Vagina (tissue), 2 donors: Measurements from ENCODE around the gene CTBP2.

Experiments used
- POLR2A ChIP-seq, 2 donors: fragments of 450-650 bp; IDR thresholded peaks; one replicate each; pipeline ENCODE4 v1.6.1; 2017; ENCODE audit warnings: antibody characterized with exemption in 2 of 2, mild to moderate bottlenecking in 2 of 2, moderate library complexity in 2 of 2
- POLR2AphosphoS5 ChIP-seq, 2 donors: sonication (generic); formaldehyde crosslinking; IDR thresholded peaks; one replicate each; pipeline ENCODE4 v1.9.0; 2017; ENCODE audit warnings: antibody characterized with exemption in 2 of 2, mild to moderate bottlenecking in 2 of 2, low read depth in 1 of 2; ENCODE audit not compliant: insufficient read depth in 1 of 2
- TF ChIP-seq, protein P1 (sequence below), 3 experiments: fragments of 450-650 bp in 2 of 3; fragments of 200-600 bp in 1 of 3; sonication (generic) in 1 of 3; IDR thresholded peaks; one replicate each; pipeline ENCODE4 v1.5.1; 2017 to 2019; ENCODE audit warnings: antibody characterized with exemption in 3 of 3, mild to moderate bottlenecking in 2 of 3, moderate library complexity in 2 of 3

GRCh38 chr10:124971276-124971675 lies 189.1 kb downstream of the CTBP2 start:
- TF ChIP-seq, protein P1, sequence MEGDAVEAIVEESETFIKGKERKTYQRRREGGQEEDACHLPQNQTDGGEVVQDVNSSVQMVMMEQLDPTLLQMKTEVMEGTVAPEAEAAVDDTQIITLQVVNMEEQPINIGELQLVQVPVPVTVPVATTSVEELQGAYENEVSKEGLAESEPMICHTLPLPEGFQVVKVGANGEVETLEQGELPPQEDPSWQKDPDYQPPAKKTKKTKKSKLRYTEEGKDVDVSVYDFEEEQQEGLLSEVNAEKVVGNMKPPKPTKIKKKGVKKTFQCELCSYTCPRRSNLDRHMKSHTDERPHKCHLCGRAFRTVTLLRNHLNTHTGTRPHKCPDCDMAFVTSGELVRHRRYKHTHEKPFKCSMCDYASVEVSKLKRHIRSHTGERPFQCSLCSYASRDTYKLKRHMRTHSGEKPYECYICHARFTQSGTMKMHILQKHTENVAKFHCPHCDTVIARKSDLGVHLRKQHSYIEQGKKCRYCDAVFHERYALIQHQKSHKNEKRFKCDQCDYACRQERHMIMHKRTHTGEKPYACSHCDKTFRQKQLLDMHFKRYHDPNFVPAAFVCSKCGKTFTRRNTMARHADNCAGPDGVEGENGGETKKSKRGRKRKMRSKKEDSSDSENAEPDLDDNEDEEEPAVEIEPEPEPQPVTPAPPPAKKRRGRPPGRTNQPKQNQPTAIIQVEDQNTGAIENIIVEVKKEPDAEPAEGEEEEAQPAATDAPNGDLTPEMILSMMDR (IDR thresholded peaks at IDR 0.05), result no peak
- TF ChIP-seq POLR2A (IDR thresholded peaks at IDR 0.05), result no peak
- TF ChIP-seq POLR2AphosphoS5 (IDR thresholded peaks at IDR 0.05; ENCODE audit: insufficient read depth in 1 of 2, low read depth in 1 of 2), result no peak
